Lower leg skin (tissue), 3 donors: ENCODE results near the gene RAD51B.

ENCODE experiments used
- CTCF ChIP-seq, 3 donors: fragments of 450-650 bp; IDR thresholded peaks; one replicate each; pipeline ENCODE4 v1.5.1; 2016; ENCODE audit warnings: antibody characterized with exemption in 3 of 3, mild to moderate bottlenecking in 3 of 3, moderate library complexity in 2 of 3
- POLR2A ChIP-seq, 2 donors: fragments of 450-650 bp; IDR thresholded peaks; one replicate each; pipeline ENCODE4 v1.6.1; 2016 to 2017; ENCODE audit warnings: antibody characterized with exemption in 2 of 2, mild to moderate bottlenecking in 1 of 2, moderate library complexity in 1 of 2

GRCh38 chr14:68766299-68767247 is 947.0 kb downstream of the RAD51B start:
- TF ChIP-seq CTCF (IDR thresholded peaks at IDR 0.05) (no peak), POLR2A (IDR thresholded peaks at IDR 0.05) (no peak)
